ENCODE measurements around the gene NUP50. TPM values are rescaled to one million over a fixed set of nuclear protein-coding genes. Genes with fewer than 3 reads are reported as not detected.

NUP50 gene
- total RNA-seq, 1 donor from 2014 or later: 45.6 TPM

DNA sequence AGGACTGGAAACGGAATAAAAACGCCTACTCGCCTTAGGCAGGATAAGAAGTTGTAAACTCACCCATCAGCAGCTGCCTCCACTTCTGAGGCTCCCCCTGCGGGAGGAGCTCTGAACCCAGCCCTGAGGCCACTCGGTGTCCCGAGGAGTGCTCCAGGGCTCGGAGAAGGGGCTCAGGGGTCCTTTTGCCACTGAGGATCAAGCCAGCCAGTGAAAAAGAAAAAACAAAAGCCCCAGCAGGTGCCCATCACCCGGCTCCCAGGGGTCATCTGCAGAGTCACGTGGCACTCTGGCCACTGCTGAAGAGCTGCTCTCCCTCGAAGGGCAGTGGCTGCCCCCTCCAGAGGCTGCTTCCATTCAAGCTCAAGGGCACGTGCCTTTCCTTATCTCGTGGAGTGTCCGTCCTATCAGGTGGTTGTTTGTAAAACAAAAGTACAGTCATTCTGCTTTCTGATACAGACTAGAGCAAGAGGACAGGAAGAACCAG, 29.0 kb downstream of the NUP50 start:
- no peak for DNase-seq (ENCODE audit: low read depth in 2 of 2)

DNA sequence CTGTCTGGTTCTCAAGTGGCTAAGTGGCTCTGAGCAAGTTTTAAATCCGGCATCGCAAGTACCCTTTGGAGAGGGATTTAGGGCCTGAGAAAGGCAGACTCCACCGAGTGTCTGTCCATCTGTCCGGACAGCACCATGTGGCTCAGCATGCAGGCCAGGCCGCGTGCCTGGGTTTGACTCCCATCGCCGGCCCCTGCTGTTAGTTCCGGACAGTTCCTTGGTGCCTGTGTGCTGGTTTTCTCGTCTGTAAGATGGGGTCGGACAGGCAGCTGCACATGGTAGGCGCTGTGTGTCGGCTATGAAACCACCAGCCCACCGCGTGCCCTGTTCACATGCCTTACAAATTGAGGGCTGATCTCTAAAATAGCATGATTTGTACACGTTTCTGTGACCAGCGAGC, 31.0 kb downstream of the NUP50 start:
- no peak for DNase-seq (ENCODE audit: low read depth in 2 of 2)

- DNase-seq (ENCODE audit: low read depth in 2 of 2): no peak
Measured at GRCh38 chr22:45195616-45196015, 31.9 kb downstream of the NUP50 start.

DNA sequence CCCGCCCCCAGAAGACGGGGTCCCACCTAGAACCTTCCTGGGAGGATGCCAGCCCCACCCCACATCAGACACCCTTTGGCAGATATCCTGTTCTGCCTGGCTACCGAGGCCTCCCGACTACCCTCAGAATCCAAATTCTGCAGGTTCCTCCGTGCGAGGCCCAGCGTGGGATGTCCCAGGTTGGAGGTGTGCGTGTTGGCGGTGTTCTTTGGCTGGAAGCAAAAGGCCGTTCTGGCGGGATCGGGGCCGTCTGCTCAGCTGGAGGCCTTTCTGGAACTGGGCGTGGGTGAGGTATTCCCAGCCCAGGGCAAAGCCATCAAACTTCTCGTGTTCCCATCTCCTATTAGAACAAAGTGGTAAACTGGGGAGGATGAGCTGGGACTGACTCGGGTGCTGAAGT, 32.6 kb downstream of the NUP50 start:
- DNase-seq (ENCODE audit: low read depth in 2 of 2): no peak

DNA sequence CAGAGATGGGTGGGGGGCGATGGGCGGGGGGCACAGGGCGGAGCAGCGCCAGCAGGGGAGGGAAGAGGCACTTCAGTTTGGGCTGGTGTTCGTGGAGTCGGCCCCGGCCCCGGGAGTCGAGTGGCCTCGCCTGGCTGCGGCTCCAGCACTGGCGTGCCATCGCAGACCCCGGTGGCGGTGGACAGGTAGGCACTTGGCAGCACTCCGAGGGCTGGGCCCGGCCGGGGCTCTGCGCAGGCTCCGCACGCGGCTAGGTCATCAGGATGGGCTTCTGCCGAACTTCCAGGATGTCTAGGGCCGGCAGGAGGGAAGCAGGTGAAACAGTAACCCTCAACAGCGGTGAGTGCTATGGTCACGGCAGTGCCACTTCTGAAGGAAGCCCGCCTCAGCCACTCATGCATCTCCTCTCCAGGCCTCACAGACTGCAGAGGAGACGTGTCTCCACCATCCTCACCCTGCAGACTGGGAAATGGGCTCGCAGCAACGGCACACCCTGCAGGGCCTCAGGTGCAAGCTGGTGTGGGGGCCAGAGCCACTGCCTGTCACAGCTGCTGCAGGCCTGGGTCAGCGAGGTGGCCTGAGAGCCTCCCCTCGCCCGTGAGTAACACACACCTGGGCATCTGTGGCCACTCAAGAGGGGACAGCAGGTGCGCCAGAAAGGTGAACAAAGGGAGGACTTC, 33.3 kb downstream of the NUP50 start:
- no peak for DNase-seq (ENCODE audit: low read depth in 2 of 2)

DNA sequence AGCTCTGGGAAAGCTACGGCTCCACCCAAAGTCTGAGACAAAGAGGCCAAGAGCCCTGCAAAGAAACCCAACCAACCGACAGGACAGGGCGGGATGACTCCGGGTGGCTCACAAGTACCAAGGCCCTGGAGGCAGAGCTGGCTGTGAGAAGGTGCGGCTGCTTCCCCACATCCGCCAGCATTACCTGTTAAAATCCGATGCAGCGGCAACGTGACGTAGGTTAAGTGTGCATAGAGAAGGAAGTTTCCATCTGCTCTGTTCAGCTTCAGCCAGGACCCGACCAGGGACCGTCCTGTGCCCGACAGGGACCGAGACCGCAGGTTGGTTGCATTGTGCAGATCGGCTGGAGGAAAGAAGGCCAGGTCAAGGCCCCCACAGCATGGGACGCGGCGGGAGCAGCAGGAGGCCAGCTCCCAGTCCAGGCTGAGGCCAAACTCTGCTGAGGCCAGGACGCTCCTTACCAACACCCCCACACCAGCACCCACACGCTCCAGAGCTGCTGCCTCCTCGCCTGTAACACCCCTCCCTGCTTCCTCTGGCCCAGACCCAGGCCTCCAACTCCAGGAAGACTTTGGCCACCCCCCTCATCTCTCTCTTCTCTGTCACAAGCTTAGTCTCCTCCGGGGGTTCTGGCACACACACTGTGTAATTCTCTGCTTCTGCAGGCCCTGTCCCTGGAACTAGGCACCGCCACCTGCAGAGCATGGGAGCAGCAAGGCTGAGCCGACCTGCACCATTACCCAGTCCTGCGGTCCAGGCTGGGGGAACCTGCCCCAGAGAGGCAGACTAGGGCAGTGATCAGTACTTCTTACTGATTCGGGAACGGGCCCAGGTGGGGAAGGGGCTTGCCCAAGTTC, 34.1 kb downstream of the NUP50 start:
- DNase-seq (ENCODE audit: low read depth in 2 of 2): no peak

DNA sequence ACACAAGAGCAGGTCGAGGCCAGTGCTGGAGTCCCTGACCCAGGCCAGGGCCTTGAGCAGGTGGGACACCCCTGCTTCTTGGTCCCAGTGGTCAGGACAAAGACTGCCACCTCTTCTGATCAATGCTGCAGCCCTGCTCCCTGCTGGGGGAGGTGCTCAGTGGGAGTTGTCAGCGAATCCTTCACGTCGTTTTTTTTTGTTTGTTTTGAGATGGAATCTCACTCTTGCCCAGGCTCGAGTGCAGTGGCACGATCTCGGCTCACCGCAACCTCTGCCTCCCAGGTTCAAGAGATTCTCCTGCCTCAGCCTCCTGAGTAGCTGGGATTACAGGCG, 34.7 kb downstream of the NUP50 start:
- DNase-seq (ENCODE audit: low read depth in 2 of 2): no peak

DNA sequence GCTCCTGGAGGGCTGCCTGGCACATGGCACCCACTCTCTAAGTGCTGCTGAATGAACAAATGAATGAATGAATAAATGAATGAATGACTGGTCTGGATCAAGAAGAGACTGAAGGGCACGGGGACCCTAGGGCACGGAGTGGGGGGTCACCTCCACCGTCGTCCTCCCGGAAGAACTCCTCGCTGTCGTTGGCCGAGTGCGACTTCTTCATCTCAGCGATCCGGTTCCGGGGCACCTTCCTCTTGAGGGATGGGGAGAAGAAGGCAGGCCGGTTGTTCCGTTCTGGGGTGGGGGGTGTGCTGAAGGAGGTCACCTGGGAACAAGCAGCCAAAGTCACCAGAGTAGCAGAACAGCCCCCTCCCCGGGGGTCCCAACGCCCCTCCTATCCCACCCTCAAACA, 36.0 kb downstream of the NUP50 start:
- no peak for DNase-seq (ENCODE audit: low read depth in 2 of 2)

DNA sequence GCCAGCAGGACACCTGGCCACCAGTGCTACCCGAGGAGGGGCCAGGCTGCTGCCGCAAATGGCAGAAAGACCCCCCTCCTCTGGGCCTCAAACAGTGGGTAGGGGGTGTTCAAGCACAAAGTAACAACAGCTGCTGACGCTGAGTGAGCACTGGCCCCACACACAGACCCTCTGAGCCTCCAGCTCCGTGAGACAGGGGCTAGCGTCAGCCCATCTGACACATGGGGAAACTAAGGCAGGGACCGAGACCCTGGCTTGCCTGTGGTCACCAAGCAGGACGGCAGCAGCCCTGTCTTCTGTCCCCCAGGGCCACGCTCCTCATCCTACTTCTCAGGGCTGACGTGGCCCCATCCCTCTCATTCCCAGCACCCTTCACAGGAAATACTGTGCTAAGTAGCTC, 36.5 kb downstream of the NUP50 start:
- no peak for DNase-seq (ENCODE audit: low read depth in 2 of 2)

- no peak for DNase-seq (ENCODE audit: low read depth in 2 of 2)
Measured at GRCh38 chr22:45200860-45201511, 37.3 kb downstream of the NUP50 start.

GRCh38 chr22:45201678-45202332, 38.1 kb downstream of the NUP50 start:
- no peak for DNase-seq (ENCODE audit: low read depth in 2 of 2)

DNA sequence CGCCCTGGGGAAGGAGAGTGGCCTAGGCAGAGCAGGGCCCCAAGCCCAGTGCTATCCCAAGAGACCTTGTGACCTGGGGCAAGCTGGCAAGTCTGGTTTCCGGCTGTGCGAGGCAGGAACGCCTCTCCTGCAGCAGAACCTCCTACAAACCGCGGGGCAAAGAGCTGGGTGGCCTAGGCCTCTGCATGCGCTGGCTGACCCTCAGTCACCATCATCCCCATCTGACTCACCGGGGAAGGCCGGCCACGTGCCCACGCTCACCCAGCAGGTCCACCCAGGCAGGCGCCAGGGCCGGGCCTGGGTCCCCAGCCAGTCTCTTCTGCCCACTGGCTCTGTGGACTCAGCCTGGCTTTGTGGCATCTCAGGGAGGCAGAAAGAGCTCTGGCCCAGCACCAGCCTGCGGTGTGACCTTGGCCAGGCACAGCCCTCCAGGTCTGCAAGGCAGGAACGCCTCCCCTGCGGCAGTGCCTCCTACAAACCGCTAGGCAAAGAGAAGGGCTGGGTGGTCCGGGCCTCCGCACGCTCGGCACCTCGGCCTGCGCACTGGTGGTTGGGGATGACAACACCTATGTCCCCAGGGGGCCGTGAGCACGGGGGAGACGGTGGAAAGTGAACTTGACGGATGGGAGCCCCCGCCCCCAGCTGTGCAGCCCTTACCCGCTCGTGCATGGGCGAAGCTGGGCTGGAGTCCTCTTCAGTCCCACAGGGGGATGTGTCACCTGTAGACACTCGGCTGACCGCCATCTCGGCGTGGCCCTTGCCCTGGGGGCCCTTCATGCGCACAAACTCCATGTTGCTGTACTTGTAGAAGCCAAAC, 38.8 kb downstream of the NUP50 start:
- DNase-seq (ENCODE audit: low read depth in 2 of 2): no peak

GRCh38 chr22:45203150-45203951, 39.6 kb downstream of the NUP50 start:
- no peak for DNase-seq (ENCODE audit: low read depth in 2 of 2)

GRCh38 chr22:45204241-45204640, 40.5 kb downstream of the NUP50 start:
- no peak for DNase-seq (ENCODE audit: low read depth in 2 of 2)

DNA sequence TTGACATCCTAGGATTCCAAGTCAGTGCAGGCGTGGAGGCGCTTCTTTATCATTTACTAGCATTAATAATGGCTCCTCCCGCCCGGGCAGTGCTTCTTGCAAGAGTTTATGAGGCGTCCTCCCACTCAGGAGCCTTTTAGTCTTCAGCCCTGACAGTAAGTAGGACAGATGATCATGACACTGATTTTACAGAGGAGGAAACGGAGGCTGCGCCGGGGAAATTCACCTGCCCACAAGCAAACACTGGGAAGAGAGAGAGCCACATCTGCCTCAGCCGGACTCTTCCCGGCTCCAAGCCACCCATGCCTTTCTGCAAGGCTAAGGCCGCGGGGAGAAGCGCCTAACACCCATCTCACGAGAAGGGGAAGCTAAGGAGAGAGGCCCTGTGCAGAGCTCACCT, 41.1 kb downstream of the NUP50 start:
- no peak for DNase-seq (ENCODE audit: low read depth in 2 of 2)

DNA sequence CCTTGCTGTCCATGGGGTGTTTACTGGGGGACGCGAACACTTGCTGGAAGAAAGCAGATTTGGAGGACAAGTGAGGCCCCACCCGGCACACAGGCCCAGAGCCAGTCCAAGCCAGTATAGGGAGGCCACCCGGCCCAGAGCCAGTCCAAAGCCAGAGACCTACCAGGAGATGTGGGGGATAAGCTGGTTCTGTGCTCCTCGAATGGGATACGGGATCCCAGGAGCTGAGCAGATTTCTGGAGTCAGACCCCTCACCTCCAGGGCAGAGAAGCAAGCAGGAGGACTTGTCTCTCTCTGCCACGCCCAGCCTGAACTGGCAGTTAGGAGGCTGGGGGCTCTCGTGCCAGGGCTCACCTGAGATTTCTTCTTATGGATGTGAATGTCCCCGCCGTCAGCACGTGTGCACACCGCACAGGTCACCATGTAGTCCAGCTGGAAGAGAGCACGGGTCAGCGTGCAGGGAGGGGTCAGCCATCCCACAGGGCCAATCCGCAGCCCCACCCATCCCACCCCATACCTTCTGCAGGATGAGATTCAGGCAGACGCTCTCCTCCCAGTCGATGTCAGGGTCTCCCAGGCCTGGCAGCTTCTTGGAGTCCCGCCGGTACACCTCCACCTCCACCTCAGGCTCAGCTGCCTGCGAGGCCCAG, 41.7 kb downstream of the NUP50 start:
- DNase-seq (ENCODE audit: low read depth in 2 of 2): no peak

- no peak for DNase-seq (ENCODE audit: low read depth in 2 of 2)
Measured at GRCh38 chr22:45206233-45206632, 42.5 kb downstream of the NUP50 start.

DNA sequence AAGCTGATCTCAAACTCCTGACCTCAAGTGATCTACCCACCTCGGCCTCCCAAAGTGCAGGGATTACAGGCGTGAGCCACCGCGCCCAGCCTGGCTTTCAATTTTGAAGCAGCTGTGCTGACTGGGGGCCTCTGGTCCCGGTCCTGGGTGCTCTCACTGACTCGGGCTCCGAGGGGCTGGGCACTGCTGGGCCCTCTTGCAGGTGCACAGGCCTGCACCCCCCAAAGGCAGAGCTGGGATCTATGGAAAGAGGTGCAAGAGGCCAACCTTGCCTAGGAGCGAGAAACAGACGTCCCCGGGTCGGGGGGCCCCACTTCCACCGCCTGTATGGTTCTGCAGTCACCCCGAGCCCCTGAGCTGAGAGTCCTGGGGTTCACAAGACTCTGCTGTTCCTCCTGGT, 43.8 kb downstream of the NUP50 start:
- DNase-seq (ENCODE audit: low read depth in 2 of 2): no peak

DNA sequence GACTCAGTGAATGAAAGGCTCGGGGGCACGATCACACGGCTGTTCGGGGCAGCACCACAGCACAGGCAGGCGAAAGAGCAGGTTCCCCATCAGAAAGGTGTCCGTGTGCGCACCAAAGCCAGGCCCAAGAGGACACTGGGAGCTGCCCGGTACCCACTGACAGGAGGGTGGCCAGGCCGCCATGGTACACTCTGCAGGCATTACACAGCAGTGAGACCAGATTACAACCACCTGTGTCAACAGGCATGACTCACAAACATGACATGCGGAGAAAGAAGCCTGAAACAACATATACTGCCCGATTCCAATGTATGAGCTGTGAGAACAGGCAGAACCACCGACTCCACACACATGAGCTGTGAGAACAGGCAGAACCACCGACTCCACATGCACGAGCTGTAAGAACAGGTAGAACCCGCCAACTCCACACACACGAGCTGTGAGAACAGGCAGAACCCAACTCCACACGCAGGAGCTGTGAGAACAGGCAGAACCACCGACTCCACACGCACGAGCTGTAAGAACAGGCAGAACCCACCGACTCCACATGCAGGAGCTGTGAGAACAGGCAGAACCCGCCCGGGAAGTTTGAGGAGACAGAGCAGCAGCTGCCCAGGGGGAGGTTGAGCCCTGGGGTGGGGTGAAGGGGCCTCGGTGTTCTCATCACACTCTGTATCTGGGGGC, 44.4 kb downstream of the NUP50 start:
- DNase-seq (ENCODE audit: low read depth in 2 of 2): peak in 1 of 2 donors; percentile 52
